Loucy (cell line): ENCODE data around the gene CERS2.
"Not testable (repeated sequence)": the region's sequence is repeated elsewhere in the genome, so short reads cannot be mapped to it uniquely, and the experiment has no call there.

Source experiments
- H2AFZ ChIP-seq: fragments of 200-600 bp; sonication (generic); 2 replicates; pipeline ENCODE4 v1.6.0; 2016; ENCODE audit warnings: antibody characterized with exemption, mild to moderate bottlenecking, low read length, moderate library complexity
- H3F3A ChIP-seq: fragments of 200-600 bp; 2 replicates; pipeline ENCODE4 v1.6.0; 2016; ENCODE audit warnings: antibody characterized with exemption, low read depth, mild to moderate bottlenecking
- H3K27me3 ChIP-seq: fragments of 200-600 bp; sonication (generic); 2 replicates; pipeline ENCODE4 v1.6.1; 2014; ENCODE audit warnings: low read length, mild to moderate bottlenecking; ENCODE audit not compliant: insufficient read depth, poor library complexity, severe bottlenecking
- H3K36me3 ChIP-seq: fragments of 200-600 bp; sonication (generic); 2 replicates; pipeline ENCODE4 v1.6.1; 2016; ENCODE audit warnings: low read length; ENCODE audit not compliant: insufficient read depth
- H3K4me1 ChIP-seq: fragments of 200-600 bp; sonication (generic); 2 replicates; pipeline ENCODE4 v1.5.1; 2014; ENCODE audit warnings: low read length, mild to moderate bottlenecking; ENCODE audit not compliant: insufficient read depth, poor library complexity, severe bottlenecking
- H3K4me2 ChIP-seq: fragments of 200-600 bp; sonication (generic); 2 replicates; pipeline ENCODE4 v1.6.0; 2014; ENCODE audit warnings: antibody characterized with exemption, low read length, low read depth, mild to moderate bottlenecking; ENCODE audit not compliant: poor library complexity, severe bottlenecking
- H3K4me3 ChIP-seq: fragments of 200-600 bp; sonication (generic); 2 replicates; pipeline ENCODE4 v1.5.1; 2014; ENCODE audit warnings: low read length, mild to moderate bottlenecking, mixed read lengths; ENCODE audit not compliant: poor library complexity, severe bottlenecking
- H3K79me2 ChIP-seq: fragments of 200-600 bp; sonication (generic); 2 replicates; pipeline ENCODE4 v1.6.1; 2014; ENCODE audit warnings: low read length; ENCODE audit not compliant: insufficient read depth
- H3K9ac ChIP-seq: fragments of 200-600 bp; sonication (generic); 2 replicates; pipeline ENCODE4 v1.6.0; 2014; ENCODE audit warnings: mild to moderate bottlenecking, low read depth, low read length, moderate library complexity; ENCODE audit not compliant: poor library complexity, severe bottlenecking
- H3K9me2 ChIP-seq: fragments of 200-600 bp; sonication (generic); replicated peaks from 2 replicates; pipeline ENCODE4 v1.6.1; 2016; ENCODE audit warnings: low read depth, low read length, mixed read lengths
- H3K9me3 ChIP-seq: fragments of 200-600 bp; sonication (generic); 2 replicates; pipeline ENCODE4 v1.6.1; 2014; ENCODE audit warnings: mild to moderate bottlenecking, antibody characterized with exemption, low read length, low read depth; ENCODE audit not compliant: insufficient read depth
- H4K20me1 ChIP-seq: fragments of 200-600 bp; sonication (generic); 2 replicates; pipeline ENCODE4 v1.6.0; 2014; ENCODE audit warnings: antibody characterized with exemption, low read length, mild to moderate bottlenecking; ENCODE audit not compliant: insufficient read depth, poor library complexity, severe bottlenecking
- EZH2phosphoT487 ChIP-seq: fragments of 200-600 bp; IDR thresholded peaks from 2 replicates; pipeline ENCODE4 v1.6.1; 2018; ENCODE audit warnings: antibody characterized with exemption, mild to moderate bottlenecking, moderate library complexity, borderline replicate concordance
- TF ChIP-seq, protein P1 (sequence below): fragments of 200-600 bp; sonication (generic); conservative IDR thresholded peaks from 2 replicates; pipeline ENCODE4 v1.5.1; 2014; ENCODE audit warnings: mild to moderate bottlenecking, antibody characterized with exemption, low read length

Gene CERS2

DNA sequence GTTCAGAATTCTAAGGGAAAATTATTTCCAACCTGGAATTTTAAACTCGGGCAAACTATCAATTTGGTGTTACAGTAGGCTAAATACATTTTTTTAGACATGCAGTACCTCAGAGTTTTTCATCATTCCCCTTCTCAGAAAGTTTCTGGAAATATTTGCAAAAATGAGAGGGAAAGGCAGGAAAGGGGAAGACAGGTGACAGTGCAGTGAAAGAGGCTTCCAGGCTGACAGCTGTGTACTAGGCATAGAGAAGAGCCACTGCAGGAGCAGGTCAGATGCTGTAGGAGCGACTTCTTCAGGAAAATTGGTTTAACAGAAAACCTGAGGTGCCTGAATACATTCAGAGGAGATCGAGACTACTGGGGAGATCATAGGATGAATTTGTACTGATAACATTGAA is 19.9 kb downstream of the CERS2 start:
- Histone ChIP-seq H3F3A (no peaks in the 10 kb centered on the region), H3K4me1 (no peaks in the 10 kb centered on the region), H3K27me3 (no peaks in the 10 kb centered on the region), H2AFZ (no peak overlapping the region), H4K20me1 (no peaks in the 10 kb centered on the region), H3K4me3 (no peak overlapping the region), H3K9me2 (no peaks in the 10 kb centered on the region), H3K36me3 (peaks cover 65% of the 10 kb centered on the region; the same call in 1 of the 2 replicates), H3K4me2 (no peak overlapping the region), H3K9ac (no peak overlapping the region), H3K79me2 (no peaks in the 10 kb centered on the region), H3K9me3 (no peaks in the 10 kb centered on the region)
- TF ChIP-seq, protein P1, sequence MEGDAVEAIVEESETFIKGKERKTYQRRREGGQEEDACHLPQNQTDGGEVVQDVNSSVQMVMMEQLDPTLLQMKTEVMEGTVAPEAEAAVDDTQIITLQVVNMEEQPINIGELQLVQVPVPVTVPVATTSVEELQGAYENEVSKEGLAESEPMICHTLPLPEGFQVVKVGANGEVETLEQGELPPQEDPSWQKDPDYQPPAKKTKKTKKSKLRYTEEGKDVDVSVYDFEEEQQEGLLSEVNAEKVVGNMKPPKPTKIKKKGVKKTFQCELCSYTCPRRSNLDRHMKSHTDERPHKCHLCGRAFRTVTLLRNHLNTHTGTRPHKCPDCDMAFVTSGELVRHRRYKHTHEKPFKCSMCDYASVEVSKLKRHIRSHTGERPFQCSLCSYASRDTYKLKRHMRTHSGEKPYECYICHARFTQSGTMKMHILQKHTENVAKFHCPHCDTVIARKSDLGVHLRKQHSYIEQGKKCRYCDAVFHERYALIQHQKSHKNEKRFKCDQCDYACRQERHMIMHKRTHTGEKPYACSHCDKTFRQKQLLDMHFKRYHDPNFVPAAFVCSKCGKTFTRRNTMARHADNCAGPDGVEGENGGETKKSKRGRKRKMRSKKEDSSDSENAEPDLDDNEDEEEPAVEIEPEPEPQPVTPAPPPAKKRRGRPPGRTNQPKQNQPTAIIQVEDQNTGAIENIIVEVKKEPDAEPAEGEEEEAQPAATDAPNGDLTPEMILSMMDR: no peak

DNA sequence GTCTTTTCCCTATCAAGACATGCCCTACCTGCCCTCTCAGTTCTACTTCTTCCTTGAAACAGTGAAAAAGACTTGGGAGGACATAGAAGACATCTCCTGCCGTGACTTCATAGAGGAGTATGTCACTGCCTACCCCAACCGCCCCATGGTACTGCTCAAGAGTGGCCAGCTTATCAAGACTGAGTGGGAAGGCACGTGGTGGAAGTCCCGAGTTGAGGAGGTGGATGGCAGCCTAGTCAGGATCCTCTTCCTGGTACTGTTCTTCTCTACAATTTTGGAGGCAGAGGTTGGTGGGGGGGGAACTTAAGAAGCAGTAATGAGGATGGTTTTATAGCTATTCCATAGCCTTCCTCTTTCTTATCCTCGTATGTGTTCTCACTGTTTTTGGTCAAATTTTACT is 29.8 kb downstream of the CERS2 start:
- TF ChIP-seq EZH2phosphoT487: no peak
- TF ChIP-seq, protein P1: no peak
- no peaks in the 10 kb centered on the region for H4K20me1 ChIP-seq

DNA sequence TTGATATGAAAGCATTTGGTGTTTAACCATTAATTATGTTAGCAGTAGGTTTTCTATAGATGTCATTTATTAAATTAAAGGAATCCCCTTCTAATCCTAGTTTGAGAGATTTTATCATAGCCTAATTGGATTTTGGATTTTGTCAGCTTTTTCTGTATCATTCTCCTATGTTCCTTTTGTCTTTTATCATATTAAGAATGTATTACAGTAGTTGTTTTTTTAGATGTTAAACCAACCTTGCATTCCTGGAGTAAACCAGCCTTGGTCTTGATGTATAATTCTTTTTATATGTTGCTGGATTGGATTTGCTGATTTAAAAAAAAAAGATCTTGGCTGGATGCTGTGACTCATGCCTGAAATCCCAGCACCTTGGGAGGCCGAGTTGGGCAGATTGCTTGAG is 42.9 kb downstream of the CERS2 start:
- TF ChIP-seq, protein P1: no peak
- TF ChIP-seq EZH2phosphoT487: no peak
- H3K36me3 ChIP-seq: peaks cover 30% of the 10 kb centered on the region
- H3K9me2 ChIP-seq: no peaks in the 10 kb centered on the region
- H3K4me1 ChIP-seq: peaks cover 8% of the 10 kb centered on the region
- H3K4me2 ChIP-seq: no peak overlapping the region
- no peak overlapping the region for H2AFZ ChIP-seq
- H3K4me3 ChIP-seq: no peak overlapping the region
- H3K79me2 ChIP-seq: peaks cover 55% of the 10 kb centered on the region
- no peaks in the 10 kb centered on the region for H3F3A ChIP-seq
- H3K9ac ChIP-seq: no peak overlapping the region
- H3K27me3 ChIP-seq: no peaks in the 10 kb centered on the region
- peaks cover 8% of the 10 kb centered on the region for H4K20me1 ChIP-seq
- H3K9me3 ChIP-seq: no peaks in the 10 kb centered on the region

More for the DNA sequence above, 29.8 kb downstream of the CERS2 start:
- no peaks in the 10 kb centered on the region for H3K4me1 ChIP-seq
- H3K9me3 ChIP-seq: no peaks in the 10 kb centered on the region
- no peak overlapping the region for H3K4me3 ChIP-seq
- H2AFZ ChIP-seq: no peak overlapping the region
- no peak overlapping the region for H3K9ac ChIP-seq
- no peak overlapping the region for H3K4me2 ChIP-seq
- H3K27me3 ChIP-seq: no peaks in the 10 kb centered on the region
- H3F3A ChIP-seq: no peaks in the 10 kb centered on the region
- H3K79me2 ChIP-seq: no peaks in the 10 kb centered on the region
- H3K36me3 ChIP-seq: peaks cover 91% of the 10 kb centered on the region; the same call in 1 of the 2 replicates
- H3K9me2 ChIP-seq: no peaks in the 10 kb centered on the region

DNA sequence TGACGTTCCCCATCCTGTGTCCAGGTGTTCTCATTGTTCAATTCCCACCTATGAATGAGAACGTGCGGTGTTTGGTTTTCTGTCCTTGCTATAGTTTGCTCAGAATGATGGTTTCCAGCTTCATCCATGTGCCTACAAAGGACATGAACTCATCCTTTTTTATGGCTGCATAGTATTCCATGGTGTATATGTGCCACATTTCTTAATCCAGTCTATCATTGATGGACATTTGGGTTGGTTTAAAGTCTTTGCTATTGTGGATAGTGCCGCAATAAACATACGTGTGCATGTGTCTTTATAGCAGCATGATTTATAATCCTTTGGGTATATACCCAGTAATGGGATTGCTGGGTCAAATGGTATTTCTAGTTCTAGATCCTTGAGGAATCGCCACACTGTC is 45.9 kb downstream of the CERS2 start:
- not testable (repeated sequence) for H3K27me3 ChIP-seq, H3K4me2 ChIP-seq, H3K4me3 ChIP-seq, H4K20me1 ChIP-seq, H2AFZ ChIP-seq, H3K9me3 ChIP-seq, H3F3A ChIP-seq, H3K9me2 ChIP-seq, H3K9ac ChIP-seq
- H3K79me2 ChIP-seq: peaks cover 39% of the 10 kb centered on the region
- H3K4me1 ChIP-seq: peaks cover 12% of the 10 kb centered on the region
- H3K36me3 ChIP-seq: peaks cover 19% of the 10 kb centered on the region
